Mesenchymal stem cell (in vitro differentiated cells and primary cell): ENCODE data around the gene TECPR1.

ENCODE experiments used
- DNase-seq: peaks from one replicate; pipeline ENCODE4 v3.0.0-alpha.2; 2013
- H2AFZ ChIP-seq: one replicate; pipeline ENCODE4 v1.6.1; 2013; ENCODE audit warnings: low read depth, mild to moderate bottlenecking, control low read depth, inconsistent platforms, low read length, moderate library complexity
- H2AK5ac ChIP-seq: 2 replicates; pipeline ENCODE4 v1.6.1; 2013; ENCODE audit warnings: low read length, moderate library complexity, mild to moderate bottlenecking, inconsistent platforms; ENCODE audit not compliant: severe bottlenecking
- H2BK120ac ChIP-seq: one replicate; pipeline ENCODE4 v1.6.1; 2013; ENCODE audit warnings: low read depth, mild to moderate bottlenecking, inconsistent platforms, low read length, moderate library complexity
- H2BK12ac ChIP-seq, 2 experiments: one replicate each; pipeline ENCODE4 v1.6.1; 2013; ENCODE audit warnings: inconsistent platforms in 2 of 2, low read length in 2 of 2, mild to moderate bottlenecking in 2 of 2, moderate library complexity in 2 of 2, control low read depth in 1 of 2
- H2BK15ac ChIP-seq: one replicate; pipeline ENCODE4 v1.6.1; 2013; ENCODE audit warnings: mild to moderate bottlenecking, low read depth, inconsistent platforms; ENCODE audit not compliant: poor library complexity, severe bottlenecking
- H2BK5ac ChIP-seq: 2 replicates; pipeline ENCODE4 v1.6.1; 2013; ENCODE audit warnings: low read depth, mild to moderate bottlenecking, low read length, control low read depth, inconsistent platforms; ENCODE audit not compliant: poor library complexity, severe bottlenecking
- H3K14ac ChIP-seq, 2 experiments: one replicate each; pipeline ENCODE4 v1.6.1; 2013; ENCODE audit warnings: inconsistent platforms in 2 of 2, low read length in 2 of 2, control low read depth in 1 of 2, mild to moderate bottlenecking in 1 of 2, moderate library complexity in 1 of 2
- H3K18ac ChIP-seq, 2 experiments: one replicate each; pipeline ENCODE4 v1.6.1; 2013; ENCODE audit warnings: inconsistent platforms in 2 of 2, low read length in 2 of 2, control low read depth in 1 of 2, low read depth in 1 of 2, mild to moderate bottlenecking in 1 of 2
- H3K23ac ChIP-seq, 2 experiments: one replicate each; pipeline ENCODE4 v1.6.1; 2013; ENCODE audit warnings: inconsistent platforms in 2 of 2, low read length in 2 of 2, mild to moderate bottlenecking in 2 of 2, moderate library complexity in 2 of 2, control low read depth in 1 of 2
- H3K27ac ChIP-seq: 2 replicates; pipeline ENCODE4 v1.5.1; 2013; ENCODE audit warnings: mild to moderate bottlenecking, moderate library complexity, low read length, control low read depth, inconsistent platforms; ENCODE audit not compliant: poor library complexity, severe bottlenecking
- H3K27me3 ChIP-seq, 2 experiments: 2 replicates each; pipeline versions ENCODE4 v1.6.1 to v1.7.0; 2013; ENCODE audit warnings: low read length in 2 of 2, mild to moderate bottlenecking in 2 of 2, moderate library complexity in 2 of 2, control low read depth in 1 of 2, inconsistent platforms in 1 of 2; ENCODE audit not compliant: control insufficient read depth in 1 of 2, insufficient read depth in 1 of 2
- H3K36me3 ChIP-seq, 2 experiments: 2 replicates each; pipeline versions ENCODE4 v1.6.1 to v1.7.0; 2013; ENCODE audit warnings: low read length in 2 of 2, control low read depth in 1 of 2, inconsistent platforms in 1 of 2, low read depth in 1 of 2, mild to moderate bottlenecking in 1 of 2; ENCODE audit not compliant: insufficient read depth in 2 of 2, control insufficient read depth in 1 of 2
- H3K4ac ChIP-seq, 2 experiments: one replicate each; pipeline ENCODE4 v1.6.1; 2013; ENCODE audit warnings: inconsistent platforms in 2 of 2, low read length in 2 of 2, mild to moderate bottlenecking in 2 of 2, moderate library complexity in 2 of 2, control low read depth in 1 of 2, low read depth in 1 of 2
- H3K4me1 ChIP-seq: 2 replicates; pipeline ENCODE4 v1.6.1; 2013; ENCODE audit warnings: low read depth, low read length, control low read depth; ENCODE audit not compliant: control insufficient read depth, insufficient read depth
- H3K4me2 ChIP-seq: 2 replicates; pipeline ENCODE4 v1.6.1; 2013; ENCODE audit warnings: low read length, mild to moderate bottlenecking, inconsistent platforms; ENCODE audit not compliant: poor library complexity, severe bottlenecking
- H3K4me3 ChIP-seq, 2 experiments: 2 replicates each; pipeline versions ENCODE4 v1.5.1 to v1.7.0; 2013; ENCODE audit warnings: low read length in 2 of 2, mild to moderate bottlenecking in 2 of 2, control low read depth in 1 of 2, low read depth in 1 of 2; ENCODE audit not compliant: insufficient read depth in 1 of 2
- H3K79me1 ChIP-seq: replicated peaks from 2 replicates; pipeline ENCODE4 v1.6.1; 2013; ENCODE audit warnings: mild to moderate bottlenecking, control low read depth, low read length, inconsistent platforms; ENCODE audit not compliant: poor library complexity, severe bottlenecking
- H3K9ac ChIP-seq: 2 replicates; pipeline ENCODE4 v1.7.0; 2013; ENCODE audit warnings: mild to moderate bottlenecking, low read length, moderate library complexity
- H3K9me3 ChIP-seq: 2 replicates; pipeline ENCODE4 v1.7.0; 2013; ENCODE audit warnings: mild to moderate bottlenecking, low read length; ENCODE audit not compliant: control insufficient read depth
- H4K8ac ChIP-seq: one replicate; pipeline ENCODE4 v1.6.1; 2013; ENCODE audit warnings: inconsistent platforms, mild to moderate bottlenecking, low read length, moderate library complexity
- H4K91ac ChIP-seq: one replicate; pipeline ENCODE4 v1.6.1; 2013; ENCODE audit warnings: mild to moderate bottlenecking, low read length, inconsistent platforms
- WGBS: methylation state at CpG from one replicate; pipeline ENCODE4 v1.1.7; 2013; ENCODE audit warnings: mixed read lengths; 5-methylcytosine and 5-hydroxymethylcytosine counted together

The TECPR1 gene

DNA sequence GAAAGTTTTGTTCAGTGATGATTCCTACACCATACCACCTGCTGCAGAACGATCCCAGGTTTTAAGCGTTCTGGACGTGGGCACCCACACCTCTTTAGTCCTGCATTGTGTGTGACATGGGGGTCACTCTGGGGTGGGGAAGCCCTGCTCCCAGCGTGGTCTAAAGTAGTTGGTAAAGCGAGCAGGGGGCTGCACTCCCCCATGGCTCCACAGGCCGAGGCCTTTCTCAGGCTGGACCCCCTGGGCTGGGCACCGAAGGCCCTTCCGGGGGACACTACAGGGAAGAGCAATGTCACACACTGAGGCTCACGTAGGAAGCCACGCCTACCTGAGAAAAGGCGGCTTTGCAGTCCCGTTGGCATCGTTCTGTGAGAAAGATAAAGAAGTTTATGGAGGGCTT is 41.7 kb upstream of the TECPR1 start:
- peak overlapping the region; percentile 15 for H2BK15ac ChIP-seq
- no peak overlapping the region for H4K91ac ChIP-seq
- H3K36me3 ChIP-seq: peaks cover 82 to 83% of the 10 kb centered on the region in 2 experiments
- no peak for DNase-seq
- H3K4ac ChIP-seq: no peak overlapping the region
- no peak overlapping the region for H3K23ac ChIP-seq
- peak overlapping the region; percentile 12 for H3K9ac ChIP-seq
- H2BK12ac ChIP-seq: no peak overlapping the region
- no peak overlapping the region for H3K27ac ChIP-seq
- no peak overlapping the region for H2BK120ac ChIP-seq
- peaks cover 16% of the 10 kb centered on the region for H3K4me1 ChIP-seq
- WGBS: 92% methylated on average over 13 of the region's 13 CpGs
- no peak overlapping the region for H2AK5ac ChIP-seq
- no peaks in the 10 kb centered on the region for H3K27me3 ChIP-seq
- no peak overlapping the region for H4K8ac ChIP-seq
- no peaks in the 10 kb centered on the region for H3K9me3 ChIP-seq
- no peak overlapping the region for H3K14ac ChIP-seq
- H3K18ac ChIP-seq: no peak overlapping the region
- H3K4me2 ChIP-seq: no peak overlapping the region
- peaks cover 27% of the 10 kb centered on the region for H3K79me1 ChIP-seq
- H2BK5ac ChIP-seq: no peak overlapping the region
- H3K4me3 ChIP-seq: no peak overlapping the region
- no peak overlapping the region for H2AFZ ChIP-seq

DNA sequence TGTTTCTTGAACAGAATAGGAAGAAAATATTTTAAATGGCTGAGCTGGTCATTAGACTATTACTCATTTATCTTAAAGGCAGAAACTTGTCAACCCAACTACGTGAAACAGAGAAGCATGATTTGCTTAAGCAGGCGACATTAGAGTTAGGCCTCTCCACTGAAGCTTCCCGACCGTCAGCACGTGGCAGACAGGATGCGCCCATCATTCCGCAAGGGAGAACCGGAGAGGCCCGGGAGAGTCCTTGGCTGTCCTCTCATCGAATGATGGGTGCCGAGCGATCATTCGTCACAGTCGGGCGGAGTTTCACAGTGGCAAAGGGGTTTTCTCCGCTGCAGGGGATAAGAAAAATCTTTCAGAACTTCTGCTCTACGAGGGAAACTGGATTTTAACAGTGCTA is 41.2 kb upstream of the TECPR1 start:
- H3K14ac ChIP-seq: no peak overlapping the region
- 87% methylated on average over 17 of the region's 17 CpGs for WGBS

DNA sequence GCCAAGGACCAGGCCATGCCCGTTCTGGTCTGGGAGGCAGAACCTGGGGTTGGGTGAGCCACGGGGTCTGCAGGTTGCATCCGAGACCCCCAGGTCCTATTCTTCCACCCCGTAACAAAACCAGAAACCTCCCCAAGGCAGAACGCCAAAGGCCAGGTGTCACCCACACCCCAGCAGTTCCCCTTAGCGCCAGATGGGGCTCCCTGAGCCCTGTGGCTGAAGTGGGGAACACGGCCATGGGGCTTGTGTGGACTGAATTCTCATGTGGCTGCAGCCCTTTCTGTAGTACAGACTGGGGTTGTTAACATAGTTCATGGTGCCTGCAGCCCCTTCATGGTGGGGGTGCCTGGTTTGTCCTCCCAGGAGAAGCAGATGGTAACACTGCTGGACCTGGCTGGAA is 39.7 kb upstream of the TECPR1 start:
- Histone ChIP-seq H3K4ac (no peak overlapping the region), H3K4me1 (peaks cover 33% of the 10 kb centered on the region), H2BK12ac (peak overlapping the region in 1 of 2 experiments; percentile 29), H2BK15ac (no peak overlapping the region), H3K27ac (peak overlapping the region; percentile 1), H3K79me1 (peaks cover 16% of the 10 kb centered on the region), H3K18ac (no peak overlapping the region), H4K91ac (no peak overlapping the region), H3K9ac (no peak overlapping the region), H2BK5ac (no peak overlapping the region), H3K23ac (no peak overlapping the region), H4K8ac (no peak overlapping the region), H3K14ac (no peak overlapping the region), H2AK5ac (no peak overlapping the region), H3K4me3 (no peak overlapping the region), H2AFZ (no peak overlapping the region), H3K27me3 (no peaks in the 10 kb centered on the region), H3K9me3 (no peaks in the 10 kb centered on the region), H3K36me3 (peaks cover 84 to 87% of the 10 kb centered on the region in 2 experiments), H3K4me2 (no peak overlapping the region), H2BK120ac (no peak overlapping the region)
- WGBS: 97% methylated on average over 7 of the region's 7 CpGs
- no peak for DNase-seq

More for the DNA sequence above, 41.2 kb upstream of the TECPR1 start:
- no peak overlapping the region for H2BK12ac ChIP-seq
- no peak overlapping the region for H3K23ac ChIP-seq
- H2BK120ac ChIP-seq: no peak overlapping the region
- no peak overlapping the region for H3K4ac ChIP-seq
- H2AFZ ChIP-seq: no peak overlapping the region
- no peak overlapping the region for H3K4me3 ChIP-seq
- no peak overlapping the region for H3K4me2 ChIP-seq
- no peak overlapping the region for H3K18ac ChIP-seq
- peaks cover 24% of the 10 kb centered on the region for H3K79me1 ChIP-seq
- H4K91ac ChIP-seq: no peak overlapping the region
- H3K9me3 ChIP-seq: no peaks in the 10 kb centered on the region
- peaks cover 85 to 88% of the 10 kb centered on the region in 2 experiments for H3K36me3 ChIP-seq
- no peak for DNase-seq
- no peaks in the 10 kb centered on the region for H3K27me3 ChIP-seq
- no peak overlapping the region for H2AK5ac ChIP-seq
- peaks cover 18% of the 10 kb centered on the region for H3K4me1 ChIP-seq
- no peak overlapping the region for H4K8ac ChIP-seq
- H2BK15ac ChIP-seq: peak overlapping the region; percentile 15
- no peak overlapping the region for H2BK5ac ChIP-seq
- H3K27ac ChIP-seq: no peak overlapping the region
- no peak overlapping the region for H3K9ac ChIP-seq

DNA sequence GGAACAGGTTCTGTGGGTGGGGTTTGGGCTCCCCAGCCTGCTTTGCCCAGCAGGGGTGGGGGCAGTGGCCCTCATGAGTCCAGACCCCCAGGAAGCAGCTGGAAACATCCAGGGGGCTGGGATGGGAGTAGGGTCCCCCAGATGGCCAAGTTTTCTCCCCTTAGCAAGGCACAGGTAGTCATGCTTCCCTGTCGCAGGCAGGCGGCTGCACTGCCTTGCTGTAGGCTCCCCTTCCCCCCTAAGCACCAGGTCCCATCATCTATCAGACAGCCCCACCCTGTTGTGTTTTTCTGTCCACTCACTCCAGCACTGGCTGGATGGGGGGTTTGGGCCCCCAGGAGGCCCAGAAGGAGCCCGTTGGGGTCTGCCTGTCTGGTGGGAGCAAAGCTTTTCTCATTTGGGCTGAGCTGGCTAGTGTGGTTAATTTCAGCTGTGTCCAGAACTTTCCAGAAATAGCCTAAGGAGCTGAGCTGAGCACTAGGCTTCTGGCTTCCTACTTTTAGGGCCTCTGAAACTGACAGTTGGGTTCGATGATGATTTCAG is 37.4 kb upstream of the TECPR1 start:
- no peak overlapping the region for H2BK15ac ChIP-seq
- no peak overlapping the region for H2BK120ac ChIP-seq
- H3K27me3 ChIP-seq: no peaks in the 10 kb centered on the region
- peak overlapping the region in 1 of 2 experiments; percentile 87 for H3K23ac ChIP-seq
- H2BK5ac ChIP-seq: no peak overlapping the region
- H2AK5ac ChIP-seq: peak overlapping the region; percentile 55
- H2AFZ ChIP-seq: no peak overlapping the region
- WGBS: 95% methylated on average over 4 of the region's 4 CpGs
- H3K18ac ChIP-seq: no peak overlapping the region
- H4K91ac ChIP-seq: no peak overlapping the region
- peaks cover 15% of the 10 kb centered on the region for H3K79me1 ChIP-seq
- H3K4me3 ChIP-seq: no peak overlapping the region
- H3K4me1 ChIP-seq: peaks cover 46% of the 10 kb centered on the region
- H3K4me2 ChIP-seq: no peak overlapping the region
- H4K8ac ChIP-seq: no peak overlapping the region
- H2BK12ac ChIP-seq: no peak overlapping the region
- peaks cover 74 to 79% of the 10 kb centered on the region in 2 experiments for H3K36me3 ChIP-seq
- H3K9me3 ChIP-seq: no peaks in the 10 kb centered on the region
- H3K9ac ChIP-seq: no peak overlapping the region
- no peak overlapping the region for H3K27ac ChIP-seq
- no peak overlapping the region for H3K14ac ChIP-seq
- no peak for DNase-seq
- H3K4ac ChIP-seq: no peak overlapping the region
